NB4 (cell line): ENCODE results near the gene RTP1.

ENCODE experiments used
- CTCF ChIP-seq: IDR thresholded peaks from one replicate; pipeline ENCODE4 v1.5.1; 2012; ENCODE audit warnings: low read depth, low read length
- POLR2A ChIP-seq: IDR thresholded peaks from 2 replicates; pipeline ENCODE4 v1.6.1; 2011; ENCODE audit warnings: mild to moderate bottlenecking; ENCODE audit not compliant: insufficient read length; ENCODE audit errors: extremely low read depth

GRCh38 chr3:187183210-187183862 is 13.9 kb upstream of the RTP1 start:
- TF ChIP-seq CTCF (no peak), POLR2A (no peak)
